Measurements from ENCODE around the gene RPN2. TPM values are rescaled to one million over a fixed set of nuclear protein-coding genes. Genes with fewer than 3 reads are reported as not detected.

Gene RPN2
- total and polyA plus RNA-seq, 2 of the 13 experiments (the other 11 are each of a cell fraction or from before 2014, with no cell fraction given), result 587 to 1,818 TPM

DNA sequence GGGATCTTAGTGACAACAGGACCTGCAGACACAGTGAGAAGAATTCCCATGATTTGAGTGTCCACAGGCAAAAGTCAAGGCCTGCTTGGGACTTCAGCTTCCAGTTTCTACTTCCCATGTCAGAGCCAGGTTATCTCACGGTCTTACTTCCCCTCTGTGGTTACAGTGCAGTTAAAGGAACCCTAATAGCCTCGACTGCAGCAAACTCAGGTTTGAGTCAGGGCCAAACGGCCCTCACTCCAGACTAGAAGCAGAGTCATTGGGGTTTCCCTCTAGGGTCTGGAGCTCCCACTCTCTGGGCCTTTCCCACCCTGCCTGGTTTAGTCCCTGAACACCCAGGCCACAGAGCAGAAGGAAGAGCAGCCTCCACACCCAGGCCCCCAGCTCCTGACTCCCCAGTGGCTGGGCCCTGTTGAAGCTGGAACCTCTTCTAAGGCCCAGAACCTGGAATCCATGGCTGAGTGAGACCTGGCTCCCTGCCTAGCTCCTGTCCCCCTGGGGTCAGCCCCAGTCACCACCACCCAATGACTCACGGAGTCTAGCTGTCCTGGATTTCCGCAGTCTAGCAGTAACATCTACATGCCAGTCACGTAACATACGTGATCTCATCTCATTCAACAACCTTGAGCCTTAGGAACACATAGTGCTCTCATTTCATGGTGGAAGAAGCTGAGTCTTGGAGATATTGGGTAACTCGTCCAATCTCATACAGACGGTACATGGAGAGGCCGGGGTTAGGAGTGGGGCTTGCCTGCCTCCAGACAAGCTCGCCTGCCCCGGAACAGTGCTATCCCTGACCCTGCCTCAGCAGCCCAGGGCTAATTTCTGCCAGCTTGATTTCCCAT, 91.7 kb downstream of the RPN2 start (continued):
- TF ChIP-seq ELF3 (CRISPR knock-in tag; IDR thresholded peaks at IDR 0.05), result 0 out of 2 replicates have a peak, but pooled peaks have one; percentile 26
- peak; percentile 11; the same call in 1 of the 2 replicates for TF ChIP-seq HOXA3 (CRISPR knock-in tag; IDR thresholded peaks at IDR 0.05)
- TF ChIP-seq ZBTB38 (CRISPR knock-in tag; IDR thresholded peaks at IDR 0.05), result 0 out of 2 replicates have a peak, but pooled peaks have one; percentile 53
- 0 out of 2 replicates have a peak, but pooled peaks have one; percentile 15 for TF ChIP-seq ZNF607 (CRISPR knock-in tag; IDR thresholded peaks at IDR 0.05; ENCODE audit: borderline replicate concordance)
- TF ChIP-seq POGZ (CRISPR knock-in tag; IDR thresholded peaks at IDR 0.05), result peak; percentile 56; the same call in 1 of the 2 replicates
- TF ChIP-seq HNF4G (IDR thresholded peaks at IDR 0.05; ENCODE audit: borderline replicate concordance, low read depth, low read length), result no peak
- peak; percentile 8; the same call in 1 of the 2 replicates for TF ChIP-seq HNF4G (CRISPR knock-in tag; IDR thresholded peaks at IDR 0.05; ENCODE audit: borderline replicate concordance, low read depth)
- TF ChIP-seq CEBPB (IDR thresholded peaks at IDR 0.05; ENCODE audit: borderline replicate concordance, low read depth, low read length), result peak; percentile 62
- TF ChIP-seq, protein P1, sequence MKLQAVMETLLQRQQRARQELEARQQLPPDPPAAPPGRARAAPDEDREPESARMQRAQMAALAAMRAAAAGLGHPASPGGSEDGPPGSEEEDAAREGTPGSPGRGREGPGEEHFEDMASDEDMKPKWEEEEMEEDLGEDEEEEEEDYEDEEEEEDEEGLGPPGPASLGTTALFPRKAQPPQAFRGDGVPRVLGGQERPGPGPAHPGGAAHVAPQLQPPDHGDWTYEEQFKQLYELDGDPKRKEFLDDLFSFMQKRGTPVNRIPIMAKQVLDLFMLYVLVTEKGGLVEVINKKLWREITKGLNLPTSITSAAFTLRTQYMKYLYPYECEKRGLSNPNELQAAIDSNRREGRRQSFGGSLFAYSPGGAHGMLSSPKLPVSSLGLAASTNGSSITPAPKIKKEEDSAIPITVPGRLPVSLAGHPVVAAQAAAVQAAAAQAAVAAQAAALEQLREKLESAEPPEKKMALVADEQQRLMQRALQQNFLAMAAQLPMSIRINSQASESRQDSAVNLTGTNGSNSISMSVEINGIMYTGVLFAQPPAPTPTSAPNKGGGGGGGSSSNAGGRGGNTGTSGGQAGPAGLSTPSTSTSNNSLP (IDR thresholded peaks at IDR 0.05; ENCODE audit: low read depth, low read length), result peak; percentile 19; the same call in 1 of the 2 replicates
- TF ChIP-seq TRAFD1 (CRISPR knock-in tag; IDR thresholded peaks at IDR 0.05; ENCODE audit: borderline replicate concordance), result no peak
- peak; percentile 35; the same call in 1 of the 2 replicates for TF ChIP-seq LBX2 (CRISPR knock-in tag; IDR thresholded peaks at IDR 0.05; ENCODE audit: borderline replicate concordance)
- 0 out of 2 replicates have a peak, but pooled peaks have one; percentile 22 for TF ChIP-seq ZBTB7A (CRISPR knock-in tag; IDR thresholded peaks at IDR 0.05)
- 0 out of 2 replicates have a peak, but pooled peaks have one; percentile 70 for TF ChIP-seq CAMTA2 (CRISPR knock-in tag; IDR thresholded peaks at IDR 0.05; ENCODE audit: borderline replicate concordance)
- no peak for TF ChIP-seq SOX6 (IDR thresholded peaks at IDR 0.05)
- peak; percentile 35; the same call in 1 of the 2 replicates for TF ChIP-seq SOX6 (CRISPR knock-in tag; IDR thresholded peaks at IDR 0.05)
- TF ChIP-seq ZNF564 (CRISPR knock-in tag; IDR thresholded peaks at IDR 0.05), result 0 out of 2 replicates have a peak, but pooled peaks have one; percentile 42
- 0 out of 4 replicates have a peak, but pooled peaks of 1 of the 2 experiments have one; percentile 25 for TF ChIP-seq POLR2A (IDR thresholded peaks at IDR 0.05; ENCODE audit: insufficient read depth in 1 of 2, low read depth in 2 of 2, low read length in 2 of 2)
- TF ChIP-seq, protein P2, sequence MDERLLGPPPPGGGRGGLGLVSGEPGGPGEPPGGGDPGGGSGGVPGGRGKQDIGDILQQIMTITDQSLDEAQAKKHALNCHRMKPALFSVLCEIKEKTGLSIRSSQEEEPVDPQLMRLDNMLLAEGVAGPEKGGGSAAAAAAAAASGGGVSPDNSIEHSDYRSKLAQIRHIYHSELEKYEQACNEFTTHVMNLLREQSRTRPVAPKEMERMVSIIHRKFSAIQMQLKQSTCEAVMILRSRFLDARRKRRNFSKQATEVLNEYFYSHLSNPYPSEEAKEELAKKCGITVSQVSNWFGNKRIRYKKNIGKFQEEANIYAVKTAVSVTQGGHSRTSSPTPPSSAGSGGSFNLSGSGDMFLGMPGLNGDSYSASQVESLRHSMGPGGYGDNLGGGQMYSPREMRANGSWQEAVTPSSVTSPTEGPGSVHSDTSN (CRISPR knock-in tag; IDR thresholded peaks at IDR 0.05), result 0 out of 2 replicates have a peak, but pooled peaks have one; percentile 5
- 0 out of 2 replicates have a peak, but pooled peaks have one; percentile 28 for TF ChIP-seq ZNF430 (CRISPR knock-in tag; IDR thresholded peaks at IDR 0.05)
- peak; percentile 33 for TF ChIP-seq HDAC1 (CRISPR knock-in tag; IDR thresholded peaks at IDR 0.05)
- no peak for TF ChIP-seq ZNF503 (CRISPR knock-in tag; IDR thresholded peaks at IDR 0.05)
- TF ChIP-seq FOSL2 (CRISPR knock-in tag; IDR thresholded peaks at IDR 0.05), result peak; percentile 84

Measured in HepG2 (cell line).